ENCODE data around the gene FBH1. TPM values are rescaled to one million over a fixed set of nuclear protein-coding genes. Genes with fewer than 3 reads are reported as not detected.

FBH1 gene
- total and polyA plus RNA-seq, 10 of the 15 experiments (the other 5 are each of a cell fraction or from before 2014, with no cell fraction given): 6.1 to 67.6 (median 47.2) TPM

DNA sequence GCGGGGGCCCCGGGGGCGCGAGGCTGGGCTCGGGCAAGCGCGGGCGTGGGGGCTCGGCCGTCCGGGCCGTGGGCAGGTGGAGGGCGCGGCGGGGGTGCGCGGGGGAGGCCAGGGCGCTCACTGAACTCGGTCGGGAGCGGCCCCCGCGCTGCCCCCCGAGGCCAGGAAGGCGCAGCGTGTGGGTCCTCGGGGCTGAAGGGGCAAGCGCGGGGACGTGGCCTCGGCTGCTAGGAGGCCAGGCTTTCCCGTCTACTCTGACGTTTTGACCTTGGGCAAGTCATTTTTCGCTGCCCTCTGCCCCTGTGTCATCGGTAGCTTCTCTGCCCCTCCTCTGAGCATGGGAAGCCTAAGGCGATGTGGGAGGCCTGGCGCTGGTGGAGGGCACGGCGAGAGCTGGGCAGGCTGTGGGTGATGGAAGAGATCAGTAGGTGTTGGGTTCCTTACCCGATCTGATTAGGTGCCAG, 441 bp downstream of the FBH1 start (continued):
- TF ChIP-seq SMARCA5 (IDR thresholded peaks at IDR 0.05) (0 out of 2 replicates have a peak, but pooled peaks have one; percentile 8), IKZF2 (IDR thresholded peaks at IDR 0.05) (no peak), CREM (IDR thresholded peaks at IDR 0.05; ENCODE audit: low read depth) (no peak), NR2F1 (conservative IDR thresholded peaks at IDR 0.05) (peak; percentile 30; the same call in 1 of the 2 replicates), TCF12 (IDR thresholded peaks at IDR 0.05; ENCODE audit: low read depth, low read length) (0 out of 2 replicates have a peak, but pooled peaks have one; percentile 0)
- TF ChIP-seq, protein P1, sequence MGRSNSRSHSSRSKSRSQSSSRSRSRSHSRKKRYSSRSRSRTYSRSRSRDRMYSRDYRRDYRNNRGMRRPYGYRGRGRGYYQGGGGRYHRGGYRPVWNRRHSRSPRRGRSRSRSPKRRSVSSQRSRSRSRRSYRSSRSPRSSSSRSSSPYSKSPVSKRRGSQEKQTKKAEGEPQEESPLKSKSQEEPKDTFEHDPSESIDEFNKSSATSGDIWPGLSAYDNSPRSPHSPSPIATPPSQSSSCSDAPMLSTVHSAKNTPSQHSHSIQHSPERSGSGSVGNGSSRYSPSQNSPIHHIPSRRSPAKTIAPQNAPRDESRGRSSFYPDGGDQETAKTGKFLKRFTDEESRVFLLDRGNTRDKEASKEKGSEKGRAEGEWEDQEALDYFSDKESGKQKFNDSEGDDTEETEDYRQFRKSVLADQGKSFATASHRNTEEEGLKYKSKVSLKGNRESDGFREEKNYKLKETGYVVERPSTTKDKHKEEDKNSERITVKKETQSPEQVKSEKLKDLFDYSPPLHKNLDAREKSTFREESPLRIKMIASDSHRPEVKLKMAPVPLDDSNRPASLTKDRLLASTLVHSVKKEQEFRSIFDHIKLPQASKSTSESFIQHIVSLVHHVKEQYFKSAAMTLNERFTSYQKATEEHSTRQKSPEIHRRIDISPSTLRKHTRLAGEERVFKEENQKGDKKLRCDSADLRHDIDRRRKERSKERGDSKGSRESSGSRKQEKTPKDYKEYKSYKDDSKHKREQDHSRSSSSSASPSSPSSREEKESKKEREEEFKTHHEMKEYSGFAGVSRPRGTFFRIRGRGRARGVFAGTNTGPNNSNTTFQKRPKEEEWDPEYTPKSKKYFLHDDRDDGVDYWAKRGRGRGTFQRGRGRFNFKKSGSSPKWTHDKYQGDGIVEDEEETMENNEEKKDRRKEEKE (IDR thresholded peaks at IDR 0.05): no peak
- TF ChIP-seq, protein P2, sequence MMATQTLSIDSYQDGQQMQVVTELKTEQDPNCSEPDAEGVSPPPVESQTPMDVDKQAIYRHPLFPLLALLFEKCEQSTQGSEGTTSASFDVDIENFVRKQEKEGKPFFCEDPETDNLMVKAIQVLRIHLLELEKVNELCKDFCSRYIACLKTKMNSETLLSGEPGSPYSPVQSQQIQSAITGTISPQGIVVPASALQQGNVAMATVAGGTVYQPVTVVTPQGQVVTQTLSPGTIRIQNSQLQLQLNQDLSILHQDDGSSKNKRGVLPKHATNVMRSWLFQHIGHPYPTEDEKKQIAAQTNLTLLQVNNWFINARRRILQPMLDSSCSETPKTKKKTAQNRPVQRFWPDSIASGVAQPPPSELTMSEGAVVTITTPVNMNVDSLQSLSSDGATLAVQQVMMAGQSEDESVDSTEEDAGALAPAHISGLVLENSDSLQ (IDR thresholded peaks at IDR 0.05): 0 out of 2 replicates have a peak, but pooled peaks have one; percentile 13

DNA sequence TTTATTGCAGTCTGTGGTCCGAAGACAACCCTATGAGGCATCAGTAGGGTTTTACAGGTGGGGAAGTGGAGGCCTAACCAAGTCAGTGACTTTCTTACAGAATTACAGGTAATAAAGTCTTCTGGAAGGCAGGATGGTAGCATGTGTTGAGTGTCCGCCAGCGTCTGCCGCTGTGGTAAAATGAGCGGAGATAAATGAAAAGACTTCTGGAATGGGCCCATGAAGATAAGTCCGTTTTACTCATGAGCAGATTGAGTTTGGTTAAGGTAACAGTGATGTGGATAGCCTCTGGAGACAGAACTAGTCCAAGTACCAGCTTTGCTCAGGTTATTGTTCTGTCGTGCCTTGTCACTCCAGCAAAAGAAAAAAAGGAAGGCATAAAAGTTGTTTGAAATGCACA, 966 bp downstream of the FBH1 start:
- TF ChIP-seq TBL1XR1 (IDR thresholded peaks at IDR 0.05; ENCODE audit: low read depth, low read length) (no peak), KDM1A (IDR thresholded peaks at IDR 0.05; ENCODE audit: borderline replicate concordance) (no peak)
- TF ChIP-seq, protein P3, sequence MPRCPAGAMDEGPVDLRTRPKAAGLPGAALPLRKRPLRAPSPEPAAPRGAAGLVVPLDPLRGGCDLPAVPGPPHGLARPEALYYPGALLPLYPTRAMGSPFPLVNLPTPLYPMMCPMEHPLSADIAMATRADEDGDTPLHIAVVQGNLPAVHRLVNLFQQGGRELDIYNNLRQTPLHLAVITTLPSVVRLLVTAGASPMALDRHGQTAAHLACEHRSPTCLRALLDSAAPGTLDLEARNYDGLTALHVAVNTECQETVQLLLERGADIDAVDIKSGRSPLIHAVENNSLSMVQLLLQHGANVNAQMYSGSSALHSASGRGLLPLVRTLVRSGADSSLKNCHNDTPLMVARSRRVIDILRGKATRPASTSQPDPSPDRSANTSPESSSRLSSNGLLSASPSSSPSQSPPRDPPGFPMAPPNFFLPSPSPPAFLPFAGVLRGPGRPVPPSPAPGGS (IDR thresholded peaks at IDR 0.05; ENCODE audit: borderline replicate concordance, insufficient read depth, low read depth, low read length, poor library complexity, severe bottlenecking): no peak
- POLR2A ChIA-PET: interaction anchor here (0.6 to 3.2 kb wide), 7 partner anchors 13 to 128 kb away, joined by 3 to 23 read pairs (median 6); partner anchors contain the start of gene IL15RA
- intact Hi-C loops (cut with micrococcal nuclease; ENCODE audit: unreplicated experiment): loop anchor here (5.0 kb wide), 2 partner anchors 79 to 86 kb away; partner anchors contain the start of genes GDI2 and IL15RA
- FAIRE-seq: no peak
- in situ Hi-C loops (cut with MboI): no loop called here
- H3K27ac ChIP-seq (ENCODE audit: control insufficient read depth, insufficient read depth): peak overlapping the region; percentile 73
- H3K27me3 ChIP-seq (replicated peaks in 1 of 2; ENCODE audit: control insufficient read depth in 2 of 2, insufficient read depth in 2 of 2, low read length in 1 of 2): no peaks in the 10 kb centered on the region
- peaks cover 52% of the 10 kb centered on the region for H3K79me2 ChIP-seq (ENCODE audit: control insufficient read depth, insufficient read depth, low read length)
- no peaks in the 10 kb centered on the region; the same call in 1 of the 2 replicates for H4K20me1 ChIP-seq (ENCODE audit: control insufficient read depth, insufficient read depth)
- 70% methylated on average over 7 of the region's 7 CpGs for WGBS (ENCODE audit: insufficient coverage, insufficient replicate concordance, low lambda C conversion rate, missing lambda C conversion rate)
- H3K4me3 ChIP-seq: peak overlapping the region; percentile 71
- peak overlapping the region; percentile 90 for H3K4me2 ChIP-seq (ENCODE audit: control insufficient read depth, insufficient read depth)
- H3K36me3 ChIP-seq (ENCODE audit: control insufficient read depth in 2 of 2, insufficient read depth in 2 of 2, low read length in 1 of 2): peaks cover 1 to 14% of the 10 kb centered on the region in 2 experiments; a peak in 3 of 4 replicates
- no peaks in the 10 kb centered on the region; the same call in 2 of the 3 replicates for H3K9me3 ChIP-seq (replicated peaks; ENCODE audit: control insufficient read depth, insufficient read depth, low read length)
- H3K9ac ChIP-seq (ENCODE audit: control insufficient read depth, insufficient read depth, low read length): peak overlapping the region; percentile 74
- TSS peak; percentile 56 for BruUV-seq (replicated peaks)
- no peak for DNase-seq (ENCODE audit: low read depth, low spot score)
- CTCF ChIA-PET: interaction anchor here (1.2 to 4.9 kb wide), 7 partner anchors 13 to 195 kb away, joined by 3 to 24 read pairs (median 5); no protein-coding TSS in a partner anchor
- peaks cover 24% of the 10 kb centered on the region for H3K4me1 ChIP-seq (ENCODE audit: control insufficient read depth, insufficient read depth, low read length)
- no peak for ATAC-seq
- no peak overlapping the region for H2AFZ ChIP-seq (ENCODE audit: control insufficient read depth, low read depth, low read length)
- SMC1A ChIA-PET (ENCODE audit: uncharacterized antibody, unreplicated experiment): interaction anchor here (0.9 to 2.7 kb wide), 8 partner anchors 9 to 158 kb away, joined by 3 to 17 read pairs (median 4); partner anchors contain the start of gene IL15RA
- RAD21 ChIA-PET (ENCODE audit: unreplicated experiment): interaction anchor here (1.1 to 3.6 kb wide), 12 partner anchors 13 to 448 kb away, joined by 3 to 29 read pairs (median 8); partner anchors contain the start of genes IL15RA and TASOR2

Measured in GM12878 (cell line).